Measurements from ENCODE around the gene SPATA16.

SPATA16 gene

DNA sequence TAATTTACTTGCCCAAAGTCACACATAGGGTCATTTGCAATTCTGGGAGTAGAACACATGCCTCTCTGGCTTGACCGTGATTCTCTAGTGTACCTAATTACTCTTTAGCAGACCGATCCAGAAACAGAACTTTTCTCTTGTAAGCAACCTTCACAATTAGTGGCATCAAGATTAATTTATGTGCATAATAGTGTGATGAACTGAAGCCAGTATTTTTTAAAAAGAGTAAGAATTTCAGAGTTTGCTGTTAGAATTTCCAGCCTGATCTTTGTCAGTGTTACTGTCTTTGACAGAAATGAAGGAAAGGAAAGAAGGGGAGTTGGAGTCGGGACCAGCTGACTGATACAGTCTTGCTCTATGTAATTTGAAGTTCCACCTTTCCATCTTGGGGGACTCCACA is 137.1 kb downstream of the SPATA16 start:
- DNase-seq (ENCODE audit: low spot score): no peak
- TF ChIP-seq, protein P1, sequence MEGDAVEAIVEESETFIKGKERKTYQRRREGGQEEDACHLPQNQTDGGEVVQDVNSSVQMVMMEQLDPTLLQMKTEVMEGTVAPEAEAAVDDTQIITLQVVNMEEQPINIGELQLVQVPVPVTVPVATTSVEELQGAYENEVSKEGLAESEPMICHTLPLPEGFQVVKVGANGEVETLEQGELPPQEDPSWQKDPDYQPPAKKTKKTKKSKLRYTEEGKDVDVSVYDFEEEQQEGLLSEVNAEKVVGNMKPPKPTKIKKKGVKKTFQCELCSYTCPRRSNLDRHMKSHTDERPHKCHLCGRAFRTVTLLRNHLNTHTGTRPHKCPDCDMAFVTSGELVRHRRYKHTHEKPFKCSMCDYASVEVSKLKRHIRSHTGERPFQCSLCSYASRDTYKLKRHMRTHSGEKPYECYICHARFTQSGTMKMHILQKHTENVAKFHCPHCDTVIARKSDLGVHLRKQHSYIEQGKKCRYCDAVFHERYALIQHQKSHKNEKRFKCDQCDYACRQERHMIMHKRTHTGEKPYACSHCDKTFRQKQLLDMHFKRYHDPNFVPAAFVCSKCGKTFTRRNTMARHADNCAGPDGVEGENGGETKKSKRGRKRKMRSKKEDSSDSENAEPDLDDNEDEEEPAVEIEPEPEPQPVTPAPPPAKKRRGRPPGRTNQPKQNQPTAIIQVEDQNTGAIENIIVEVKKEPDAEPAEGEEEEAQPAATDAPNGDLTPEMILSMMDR (IDR thresholded peaks at IDR 0.05; ENCODE audit: extremely low read depth, insufficient read depth, missing control alignments): no peak
- in situ Hi-C loops (cut with MboI; ENCODE audit: low pct_unique_long_range_greater_than_20kb, low sequenced_read_pairs, unreplicated experiment): no loop called here

DNA sequence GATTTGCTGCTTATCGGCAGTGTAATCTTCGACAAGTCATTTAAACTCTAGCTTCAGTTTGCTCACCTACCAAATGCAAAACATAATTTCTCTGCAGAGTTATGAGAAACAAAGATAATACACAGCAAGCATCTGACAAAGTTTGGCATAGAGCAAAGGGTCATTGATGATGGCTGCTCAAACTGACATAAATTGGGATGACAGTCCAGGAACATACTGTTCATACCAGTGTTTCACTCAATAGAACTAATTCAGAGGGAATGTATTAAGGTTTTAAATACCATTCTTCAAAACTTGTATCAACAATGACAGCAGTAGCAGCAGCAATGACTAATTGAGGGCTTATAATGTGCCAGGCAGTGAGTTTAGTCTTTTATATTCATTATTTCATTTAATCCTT is 137.6 kb downstream of the SPATA16 start:
- TF ChIP-seq, protein P1 (IDR thresholded peaks at IDR 0.05; ENCODE audit: extremely low read depth, insufficient read depth, missing control alignments): no peak
- in situ Hi-C loops (cut with MboI; ENCODE audit: low pct_unique_long_range_greater_than_20kb, low sequenced_read_pairs, unreplicated experiment): no loop called here
- no peak for DNase-seq (ENCODE audit: low spot score)

DNA sequence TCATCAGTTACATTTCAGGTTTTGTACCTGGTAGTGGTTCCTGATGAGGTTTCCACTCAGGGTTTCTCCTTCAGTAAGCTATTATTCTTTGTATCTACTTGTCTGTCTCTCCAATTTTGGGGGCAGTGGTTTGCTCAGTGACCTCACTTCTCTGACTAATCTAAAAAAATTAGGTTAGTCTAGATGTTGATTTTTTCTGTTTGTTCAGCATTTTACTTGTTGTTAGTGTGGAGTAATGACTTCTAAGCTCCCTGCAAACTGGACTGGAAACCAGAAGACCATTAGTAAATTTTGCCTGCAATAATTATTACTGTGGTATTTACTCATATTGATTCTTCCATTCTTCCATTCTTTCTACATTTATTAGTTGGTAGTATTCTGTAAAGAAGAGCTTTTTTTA is 139.4 kb downstream of the SPATA16 start:
- TF ChIP-seq, protein P1 (IDR thresholded peaks at IDR 0.05; ENCODE audit: extremely low read depth, insufficient read depth, missing control alignments): no peak
- DNase-seq (ENCODE audit: low spot score): no peak
- in situ Hi-C loops (cut with MboI; ENCODE audit: low pct_unique_long_range_greater_than_20kb, low sequenced_read_pairs, unreplicated experiment): no loop called here

DNA sequence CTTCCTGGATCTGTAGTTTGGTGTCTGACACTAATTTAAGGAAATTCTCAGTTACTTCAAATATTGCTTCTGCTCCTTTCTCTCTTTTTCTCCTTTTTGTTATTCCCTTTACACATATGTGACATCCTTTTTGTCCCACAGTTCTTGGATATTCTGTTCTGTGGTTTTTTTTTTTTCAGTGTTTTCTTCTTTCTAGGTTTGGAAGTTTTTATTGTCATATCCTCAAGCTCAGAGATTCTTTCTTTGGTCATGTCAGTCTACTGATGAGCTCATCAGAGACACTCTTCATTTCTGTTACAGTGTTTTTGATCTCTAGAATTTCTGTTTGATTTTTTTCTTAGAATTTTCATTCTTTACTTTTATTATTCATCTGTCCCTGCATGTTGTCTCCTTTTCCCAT is 140.5 kb downstream of the SPATA16 start:
- TF ChIP-seq, protein P1 (IDR thresholded peaks at IDR 0.05; ENCODE audit: extremely low read depth, insufficient read depth, missing control alignments): no peak
- no peak for DNase-seq (ENCODE audit: low spot score)
- in situ Hi-C loops (cut with MboI; ENCODE audit: low pct_unique_long_range_greater_than_20kb, low sequenced_read_pairs, unreplicated experiment): no loop called here

DNA sequence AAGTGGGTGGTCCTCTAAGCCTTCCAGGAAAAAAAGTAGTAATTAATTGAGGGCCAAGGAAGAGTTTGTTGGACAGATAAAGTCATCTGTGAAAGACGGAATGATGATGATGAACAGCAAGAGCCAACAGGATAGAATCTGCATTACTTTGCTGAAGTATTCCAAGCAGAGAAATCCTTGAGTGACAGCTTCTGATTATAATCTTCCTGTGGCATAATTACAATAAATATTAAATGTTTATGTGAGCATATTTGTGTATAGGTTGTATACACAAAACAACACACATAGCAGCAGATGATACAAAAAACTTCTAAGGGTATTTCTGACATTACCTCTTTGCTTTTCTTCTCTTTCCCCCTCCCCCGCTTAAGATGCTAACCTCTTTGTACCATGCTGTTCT is 147.6 kb downstream of the SPATA16 start:
- in situ Hi-C loops (cut with MboI; ENCODE audit: low pct_unique_long_range_greater_than_20kb, low sequenced_read_pairs, unreplicated experiment): no loop called here
- TF ChIP-seq, protein P1 (IDR thresholded peaks at IDR 0.05; ENCODE audit: extremely low read depth, insufficient read depth, missing control alignments): no peak
- DNase-seq (ENCODE audit: low spot score): no peak

DNA sequence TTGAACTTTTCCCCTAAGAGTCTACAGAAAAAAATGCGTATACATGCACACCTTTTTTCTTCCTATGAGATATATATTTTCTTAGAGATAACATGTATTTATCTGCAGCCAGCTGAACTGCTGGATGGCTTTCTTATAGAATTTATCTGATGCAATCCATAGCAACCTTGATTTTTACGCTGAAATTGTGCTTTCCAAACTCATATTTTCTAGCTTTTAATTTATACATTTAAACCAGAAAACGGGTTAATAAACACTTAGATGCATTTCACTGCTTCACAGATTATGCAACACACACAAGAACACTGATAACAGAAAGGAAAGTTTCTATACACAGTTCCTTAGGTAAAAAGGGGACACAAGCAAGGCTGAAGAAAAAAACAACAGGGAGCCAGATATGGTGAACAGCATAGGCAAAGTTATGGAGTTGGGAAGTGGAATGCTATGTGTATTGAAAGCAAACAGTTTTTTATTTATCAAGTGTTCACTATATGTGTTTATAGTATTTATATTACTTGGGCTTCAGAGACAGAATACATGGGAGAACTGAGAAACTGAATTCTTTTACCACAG is 149.5 kb downstream of the SPATA16 start:
- in situ Hi-C loops (cut with MboI; ENCODE audit: low pct_unique_long_range_greater_than_20kb, low sequenced_read_pairs, unreplicated experiment): no loop called here
- no peak for DNase-seq (ENCODE audit: low spot score)
- TF ChIP-seq, protein P1 (IDR thresholded peaks at IDR 0.05; ENCODE audit: extremely low read depth, insufficient read depth, missing control alignments): no peak

DNA sequence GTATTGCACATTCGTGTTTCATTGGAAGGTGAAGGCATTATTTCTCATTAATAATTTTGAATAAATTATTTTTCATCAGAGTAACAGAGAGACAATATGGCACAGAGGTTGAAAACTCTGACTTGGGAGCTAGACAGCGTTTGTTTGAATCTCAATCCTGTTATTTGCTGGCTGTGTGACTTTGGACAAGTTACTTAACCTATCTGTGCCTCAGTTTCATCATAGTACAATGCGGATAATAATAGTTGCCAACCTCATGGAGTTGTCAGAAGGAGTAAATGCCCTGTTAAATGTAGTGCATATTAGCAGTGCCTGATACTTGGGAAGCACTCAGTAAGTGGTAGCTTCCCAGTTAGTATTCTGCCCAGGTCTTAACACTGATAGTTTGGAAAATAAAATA is 151.7 kb downstream of the SPATA16 start:
- in situ Hi-C loops (cut with MboI; ENCODE audit: low pct_unique_long_range_greater_than_20kb, low sequenced_read_pairs, unreplicated experiment): no loop called here
- TF ChIP-seq, protein P1 (IDR thresholded peaks at IDR 0.05; ENCODE audit: extremely low read depth, insufficient read depth, missing control alignments): no peak

More for the DNA sequence above, 151.7 kb downstream of the SPATA16 start:
- no peak for DNase-seq (ENCODE audit: low spot score)
